Measurements from ENCODE around the gene KCNN2. TPM values are rescaled to one million over a fixed set of nuclear protein-coding genes. Genes with fewer than 3 reads are reported as not detected.

Gene KCNN2
- total and polyA plus RNA-seq, 7 donors = 0.20 to 2.9 (median 0.63) TPM

DNA sequence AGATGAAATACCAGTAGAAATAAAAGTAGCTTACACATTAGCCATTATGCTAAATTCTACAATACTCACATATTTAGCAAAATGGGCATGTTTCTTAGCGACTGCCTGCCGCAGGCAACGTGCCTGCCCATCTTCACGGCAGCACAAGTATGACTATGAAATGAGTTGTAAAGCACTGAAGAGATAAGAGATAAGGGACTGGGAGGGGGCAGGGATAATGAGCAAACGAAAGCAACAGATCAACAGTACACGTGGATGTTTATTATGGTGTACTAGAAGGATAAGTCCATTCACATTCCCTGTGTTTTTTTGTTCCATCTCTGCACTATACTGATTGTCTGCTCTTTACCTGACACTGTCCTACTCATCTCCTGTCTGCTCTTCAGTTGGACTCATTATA, 44.1 kb upstream of the KCNN2 start:
- WGBS, 3 donors = 85 to 92% (median 89%) methylated on average over 6 of the region's 6 CpGs

DNA sequence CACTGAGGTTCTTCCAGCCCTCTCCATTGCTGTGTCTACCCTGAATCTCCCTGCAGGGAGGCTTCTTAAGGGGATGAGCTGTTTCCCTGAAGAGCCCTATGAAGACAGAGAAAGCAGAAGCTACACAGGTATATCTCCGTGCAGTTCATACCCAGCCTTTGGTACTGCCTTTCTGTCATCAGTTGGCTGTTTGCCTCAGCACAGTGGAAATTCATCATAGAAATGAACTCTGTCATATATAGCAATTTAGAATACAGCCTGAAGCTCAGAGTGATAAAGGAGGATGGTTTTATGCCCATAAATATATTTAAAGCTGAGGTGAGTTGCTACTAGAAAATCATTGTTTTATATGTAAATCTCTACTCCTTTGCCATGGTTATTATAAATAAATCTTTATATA, 42.6 kb upstream of the KCNN2 start:
- DNase-seq = no peak
- TF ChIP-seq, protein P1, sequence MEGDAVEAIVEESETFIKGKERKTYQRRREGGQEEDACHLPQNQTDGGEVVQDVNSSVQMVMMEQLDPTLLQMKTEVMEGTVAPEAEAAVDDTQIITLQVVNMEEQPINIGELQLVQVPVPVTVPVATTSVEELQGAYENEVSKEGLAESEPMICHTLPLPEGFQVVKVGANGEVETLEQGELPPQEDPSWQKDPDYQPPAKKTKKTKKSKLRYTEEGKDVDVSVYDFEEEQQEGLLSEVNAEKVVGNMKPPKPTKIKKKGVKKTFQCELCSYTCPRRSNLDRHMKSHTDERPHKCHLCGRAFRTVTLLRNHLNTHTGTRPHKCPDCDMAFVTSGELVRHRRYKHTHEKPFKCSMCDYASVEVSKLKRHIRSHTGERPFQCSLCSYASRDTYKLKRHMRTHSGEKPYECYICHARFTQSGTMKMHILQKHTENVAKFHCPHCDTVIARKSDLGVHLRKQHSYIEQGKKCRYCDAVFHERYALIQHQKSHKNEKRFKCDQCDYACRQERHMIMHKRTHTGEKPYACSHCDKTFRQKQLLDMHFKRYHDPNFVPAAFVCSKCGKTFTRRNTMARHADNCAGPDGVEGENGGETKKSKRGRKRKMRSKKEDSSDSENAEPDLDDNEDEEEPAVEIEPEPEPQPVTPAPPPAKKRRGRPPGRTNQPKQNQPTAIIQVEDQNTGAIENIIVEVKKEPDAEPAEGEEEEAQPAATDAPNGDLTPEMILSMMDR (IDR thresholded peaks at IDR 0.05) = no peak
- H3K27me3 ChIP-seq (ENCODE audit: insufficient read depth in 3 of 3, low read length in 2 of 3) = no peaks in the 10 kb centered on the region
- intact Hi-C loops (cut with DNase I) = no loop called here
- no peaks in the 10 kb centered on the region for H3K36me3 ChIP-seq (ENCODE audit: insufficient read depth in 1 of 2, low read depth in 1 of 2)
- WGBS, 3 donors = 58 to 96% (median 79%) methylated on average over 1 of the region's 1 CpG
- no peaks in the 10 kb centered on the region for H3K4me1 ChIP-seq
- no peak overlapping the region for H3K4me3 ChIP-seq
- ATAC-seq = no peak
- no peaks in the 10 kb centered on the region for H3K9me3 ChIP-seq
- no peak overlapping the region for H3K27ac ChIP-seq

More for the DNA sequence above, 44.1 kb upstream of the KCNN2 start:
- Histone ChIP-seq H3K27ac (no peak overlapping the region), H3K9me3 (no peaks in the 10 kb centered on the region), H3K4me1 (no peaks in the 10 kb centered on the region), H3K4me3 (no peak overlapping the region), H3K36me3 (ENCODE audit: insufficient read depth in 1 of 2, low read depth in 1 of 2) (no peaks in the 10 kb centered on the region), H3K27me3 (ENCODE audit: insufficient read depth in 3 of 3, low read length in 2 of 3) (no peaks in the 10 kb centered on the region)
- DNase-seq = no peak
- TF ChIP-seq, protein P1 (IDR thresholded peaks at IDR 0.05) = no peak
- intact Hi-C loops (cut with DNase I) = no loop called here
- no peak for ATAC-seq

DNA sequence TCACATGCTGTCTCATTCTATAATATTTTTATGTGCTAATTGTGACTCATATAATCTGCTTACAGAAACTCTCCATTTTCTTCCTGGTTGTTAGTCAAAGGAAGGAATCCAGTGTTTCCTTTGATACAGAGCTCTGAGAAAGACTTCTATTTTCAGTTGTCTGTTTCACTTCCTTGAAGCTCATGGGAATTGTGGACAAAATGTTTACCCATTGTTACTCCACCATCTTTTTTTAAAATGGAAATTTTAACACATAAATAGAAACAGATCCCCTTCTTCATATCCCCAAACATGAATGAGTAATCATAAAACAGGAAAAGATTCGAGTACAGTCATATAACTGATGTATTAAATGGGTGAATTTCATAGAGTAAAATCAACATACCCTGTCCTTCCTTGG, 42.0 kb upstream of the KCNN2 start:
- ATAC-seq (no peak), DNase-seq (no peak)
- no peaks in the 10 kb centered on the region for H3K27me3 ChIP-seq (ENCODE audit: insufficient read depth in 3 of 3, low read length in 2 of 3)
- no peak overlapping the region for H3K4me3 ChIP-seq
- WGBS, 3 donors = 45 to 68% (median 58%) methylated on average over 1 of the region's 1 CpG
- H3K27ac ChIP-seq = no peak overlapping the region
- H3K4me1 ChIP-seq = no peaks in the 10 kb centered on the region
- TF ChIP-seq, protein P1 (IDR thresholded peaks at IDR 0.05) = no peak
- intact Hi-C loops (cut with DNase I) = no loop called here
- no peaks in the 10 kb centered on the region for H3K9me3 ChIP-seq
- H3K36me3 ChIP-seq (ENCODE audit: insufficient read depth in 1 of 2, low read depth in 1 of 2) = no peaks in the 10 kb centered on the region

DNA sequence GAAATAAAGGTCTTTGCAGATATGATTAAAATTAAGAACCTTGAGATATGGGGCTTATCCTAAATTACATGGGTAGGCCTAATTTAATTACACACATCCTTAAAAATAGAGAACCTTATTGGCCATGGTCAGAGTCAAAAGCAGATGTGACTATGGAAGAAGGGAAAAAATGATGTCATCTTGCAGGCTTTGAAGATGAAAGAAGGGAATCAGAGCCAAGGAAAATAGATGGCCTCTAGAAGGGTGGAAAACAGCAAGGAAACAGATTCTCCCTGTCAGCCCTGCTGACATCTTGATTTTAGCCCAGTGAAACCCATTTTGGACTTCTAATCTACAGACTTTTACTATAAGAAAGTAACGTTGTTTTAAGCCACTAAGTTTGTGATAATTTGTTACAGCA, 37.6 kb upstream of the KCNN2 start:
- WGBS, 3 donors = 40 to 67% (median 63%) methylated on average over 1 of the region's 1 CpG

DNA sequence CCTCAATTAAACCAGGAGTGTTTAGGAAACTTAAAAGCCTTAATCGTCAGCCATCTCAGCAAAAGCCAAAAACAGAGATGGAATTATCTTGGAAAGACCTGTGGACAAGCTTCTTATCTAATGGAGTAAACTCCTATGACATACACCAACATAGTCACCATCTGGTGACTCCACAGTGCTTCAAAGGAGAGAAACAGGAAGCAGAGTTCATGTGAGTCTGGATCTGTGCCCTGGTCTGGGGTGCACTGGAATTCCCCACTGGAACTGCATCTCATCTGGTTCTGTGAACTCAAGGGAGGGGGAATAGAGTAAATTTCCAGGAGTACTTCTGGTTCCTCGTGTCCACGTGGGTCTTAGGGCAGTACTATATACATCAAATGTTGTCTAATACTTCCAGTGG, 36.3 kb upstream of the KCNN2 start:
- H3K27ac ChIP-seq = no peak overlapping the region
- no peak overlapping the region for H3K4me3 ChIP-seq
- ATAC-seq = peak in 1 of 4 donors; percentile 28
- intact Hi-C loops (cut with DNase I) = no loop called here
- no peak for DNase-seq
- WGBS, 3 donors = 19 to 40% (median 23%) methylated on average over 3 of the region's 3 CpGs
- no peaks in the 10 kb centered on the region for H3K9me3 ChIP-seq
- H3K36me3 ChIP-seq (ENCODE audit: insufficient read depth in 1 of 2, low read depth in 1 of 2) = no peaks in the 10 kb centered on the region
- H3K4me1 ChIP-seq = no peaks in the 10 kb centered on the region
- TF ChIP-seq, protein P1 (IDR thresholded peaks at IDR 0.05) = no peak
- H3K27me3 ChIP-seq (ENCODE audit: insufficient read depth in 3 of 3, low read length in 2 of 3) = no peaks in the 10 kb centered on the region

More for the DNA sequence above, 37.6 kb upstream of the KCNN2 start:
- no peak for ATAC-seq
- H3K36me3 ChIP-seq (ENCODE audit: insufficient read depth in 1 of 2, low read depth in 1 of 2) = no peaks in the 10 kb centered on the region
- intact Hi-C loops (cut with DNase I) = no loop called here
- H3K27me3 ChIP-seq (ENCODE audit: insufficient read depth in 3 of 3, low read length in 2 of 3) = no peaks in the 10 kb centered on the region
- H3K4me1 ChIP-seq = no peaks in the 10 kb centered on the region
- no peaks in the 10 kb centered on the region for H3K9me3 ChIP-seq
- DNase-seq = no peak
- TF ChIP-seq, protein P1 (IDR thresholded peaks at IDR 0.05) = no peak
- H3K4me3 ChIP-seq = no peak overlapping the region
- no peak overlapping the region for H3K27ac ChIP-seq
